ENCODE results near the gene MRPS27. TPM values are rescaled to one million over a fixed set of nuclear protein-coding genes. Genes with fewer than 3 reads are reported as not detected.
A peak's percentile ranks its signal among the peaks of the same experiment; 100 is the strongest.

Gene MRPS27
- total and polyA plus RNA-seq, 2 of the 13 experiments (the other 11 are each of a cell fraction or from before 2014, with no cell fraction given), result 71.8 to 115 TPM

DNA sequence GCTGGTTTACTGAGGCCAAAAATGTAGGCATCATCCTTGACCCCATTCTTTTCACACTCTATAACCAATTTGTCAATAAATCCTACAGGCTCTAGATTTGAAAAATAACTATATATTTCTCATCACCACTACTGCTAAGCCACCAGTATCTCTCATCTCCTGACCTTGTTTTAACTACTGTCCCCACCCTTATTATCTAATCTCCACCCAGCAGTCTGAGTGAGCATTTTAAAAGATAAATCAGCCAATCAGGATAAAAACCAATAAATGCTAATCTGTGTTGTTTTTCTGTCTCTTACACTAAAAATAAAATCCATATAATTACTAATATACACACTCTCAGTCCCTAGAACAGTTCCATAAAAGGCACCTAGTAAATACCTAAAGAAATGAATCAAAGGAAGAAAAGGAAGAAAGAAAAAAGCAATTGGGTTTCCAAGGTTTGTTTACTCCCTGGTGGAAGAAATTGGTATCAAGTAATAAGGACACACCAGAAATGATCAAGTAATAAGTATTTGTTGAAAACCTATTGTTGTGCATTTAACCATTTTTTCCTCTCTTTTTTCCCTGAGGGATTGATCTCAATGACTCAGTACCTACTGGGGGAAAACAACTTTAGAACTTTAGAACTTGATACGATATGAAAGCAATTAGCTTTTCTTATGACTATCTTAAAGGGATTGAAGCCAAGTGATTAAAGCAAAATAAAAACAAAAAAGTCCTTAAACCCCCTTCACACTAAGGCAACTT lies 19.3 kb downstream of the MRPS27 start:
- FAIRE-seq, result no peak
- no peaks in the 10 kb centered on the region for H3K27me3 ChIP-seq (ENCODE audit: control insufficient read depth in 1 of 2, insufficient read depth in 2 of 2, low read length in 2 of 2)
- H4K20me1 ChIP-seq (ENCODE audit: insufficient read depth, low read length), result no peaks in the 10 kb centered on the region
- no peak overlapping the region for H3K27ac ChIP-seq (ENCODE audit: extremely low read length, insufficient read depth, low read length)
- H3K79me2 ChIP-seq (ENCODE audit: insufficient read depth, low read length), result peaks cover 80% of the 10 kb centered on the region
- intact Hi-C loops (cut with micrococcal nuclease; ENCODE audit: unreplicated experiment), result no loop called here
- peaks cover 50% of the 10 kb centered on the region for H3K4me1 ChIP-seq (ENCODE audit: insufficient read depth, low read length)
- no peak overlapping the region for H3K9ac ChIP-seq (ENCODE audit: insufficient read depth, low read depth, low read length)
- BruUV-seq (replicated peaks), result no TSS peak
- WGBS (ENCODE audit: low lambda C conversion rate), result 100% methylated on average over 1 of the region's 1 CpG
- CTCF ChIA-PET (ENCODE audit: low intra/inter-chr PET ratio, low total read pairs), result no interaction called here
- no peak overlapping the region for H3K4me3 ChIP-seq (replicated peaks in 1 of 3; ENCODE audit: insufficient read depth in 1 of 3, low read depth in 2 of 3, low read length in 3 of 3)
- no peaks in the 10 kb centered on the region for H3K9me3 ChIP-seq (ENCODE audit: low read length)
- POLR2A ChIA-PET, result no interaction called here
- peaks cover 0 to 10% of the 10 kb centered on the region in 2 experiments; a peak in 2 of 5 replicates for H3K36me3 ChIP-seq (replicated peaks in 1 of 2; ENCODE audit: control insufficient read depth in 1 of 2, insufficient read depth in 2 of 2, low read length in 2 of 2)
- no peak overlapping the region for H3K4me2 ChIP-seq (ENCODE audit: low read depth, low read length)
- H2AFZ ChIP-seq (ENCODE audit: low read length), result no peak overlapping the region
- no peak for ATAC-seq
- in situ Hi-C loops (cut with HindIII; ENCODE audit: extremely low pct_ligation_motif_present, low pct_unique_long_range_greater_than_20kb), result loop anchor here (25.0 kb wide), 1 partner anchor 513 kb away; no protein-coding TSS in a partner anchor
- no peak for DNase-seq (ENCODE audit: low spot score)
- TF ChIP-seq THAP11 (CRISPR knock-in tag; IDR thresholded peaks at IDR 0.05), result no peak
- no peak for TF ChIP-seq ARNT2 (CRISPR knock-in tag; IDR thresholded peaks at IDR 0.05; ENCODE audit: low read depth)
- TF ChIP-seq ZMYM2 (CRISPR knock-in tag; IDR thresholded peaks at IDR 0.05), result no peak
- TF ChIP-seq GATAD2A (CRISPR knock-in tag; IDR thresholded peaks at IDR 0.05), result no peak
- no peak for TF ChIP-seq RCOR2 (CRISPR knock-in tag; IDR thresholded peaks at IDR 0.05)
- no peak for TF ChIP-seq ARNTL (CRISPR knock-in tag; IDR thresholded peaks at IDR 0.05)
- no peak for TF ChIP-seq SMYD3 (CRISPR knock-in tag; IDR thresholded peaks at IDR 0.05)
- no peak for TF ChIP-seq GLI4 (CRISPR knock-in tag; IDR thresholded peaks at IDR 0.05; ENCODE audit: borderline replicate concordance)

DNA sequence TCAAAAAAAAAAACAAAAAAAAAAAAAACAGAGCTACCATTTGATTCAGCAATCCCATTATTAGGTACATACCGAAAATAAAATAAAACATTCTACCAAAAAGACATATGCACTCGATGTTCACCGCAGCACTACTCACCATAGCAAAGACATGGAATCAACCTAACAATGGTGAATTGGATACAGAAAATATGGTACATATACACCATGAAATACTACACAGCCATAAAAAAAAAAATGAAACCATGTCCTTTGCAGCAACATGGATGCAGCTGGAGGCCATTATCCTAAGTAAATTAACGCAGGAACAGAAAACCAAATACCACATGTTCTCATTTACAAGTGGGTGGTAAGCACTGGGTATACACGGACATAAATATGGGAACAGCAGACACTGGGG lies 21.3 kb downstream of the MRPS27 start:
- FAIRE-seq, result no peak
- H3K36me3 ChIP-seq (replicated peaks in 1 of 2; ENCODE audit: control insufficient read depth in 1 of 2, insufficient read depth in 2 of 2, low read length in 2 of 2), result peaks cover 0 to 10% of the 10 kb centered on the region in 2 experiments; a peak in 3 of 5 replicates
- WGBS (ENCODE audit: low lambda C conversion rate), result 98% methylated on average over 5 of the region's 5 CpGs

More for the DNA sequence above, 21.3 kb downstream of the MRPS27 start:
- in situ Hi-C loops (cut with HindIII; ENCODE audit: extremely low pct_ligation_motif_present, low pct_unique_long_range_greater_than_20kb), result no loop called here
- Histone ChIP-seq H3K4me3 (replicated peaks in 1 of 3; ENCODE audit: insufficient read depth in 1 of 3, low read depth in 2 of 3, low read length in 3 of 3) (no peak overlapping the region), H3K79me2 (ENCODE audit: insufficient read depth, low read length) (peaks cover 68% of the 10 kb centered on the region), H3K9me3 (ENCODE audit: low read length) (no peaks in the 10 kb centered on the region), H2AFZ (ENCODE audit: low read length) (no peak overlapping the region), H4K20me1 (ENCODE audit: insufficient read depth, low read length) (no peaks in the 10 kb centered on the region), H3K27ac (ENCODE audit: extremely low read length, insufficient read depth, low read length) (no peak overlapping the region), H3K27me3 (ENCODE audit: control insufficient read depth in 1 of 2, insufficient read depth in 2 of 2, low read length in 2 of 2) (no peaks in the 10 kb centered on the region), H3K4me1 (ENCODE audit: insufficient read depth, low read length) (peaks cover 53% of the 10 kb centered on the region), H3K4me2 (ENCODE audit: low read depth, low read length) (no peak overlapping the region), H3K9ac (ENCODE audit: insufficient read depth, low read depth, low read length) (no peak overlapping the region)
- ATAC-seq (no peak), DNase-seq (ENCODE audit: low spot score) (no peak)
- TF ChIP-seq, protein P1, sequence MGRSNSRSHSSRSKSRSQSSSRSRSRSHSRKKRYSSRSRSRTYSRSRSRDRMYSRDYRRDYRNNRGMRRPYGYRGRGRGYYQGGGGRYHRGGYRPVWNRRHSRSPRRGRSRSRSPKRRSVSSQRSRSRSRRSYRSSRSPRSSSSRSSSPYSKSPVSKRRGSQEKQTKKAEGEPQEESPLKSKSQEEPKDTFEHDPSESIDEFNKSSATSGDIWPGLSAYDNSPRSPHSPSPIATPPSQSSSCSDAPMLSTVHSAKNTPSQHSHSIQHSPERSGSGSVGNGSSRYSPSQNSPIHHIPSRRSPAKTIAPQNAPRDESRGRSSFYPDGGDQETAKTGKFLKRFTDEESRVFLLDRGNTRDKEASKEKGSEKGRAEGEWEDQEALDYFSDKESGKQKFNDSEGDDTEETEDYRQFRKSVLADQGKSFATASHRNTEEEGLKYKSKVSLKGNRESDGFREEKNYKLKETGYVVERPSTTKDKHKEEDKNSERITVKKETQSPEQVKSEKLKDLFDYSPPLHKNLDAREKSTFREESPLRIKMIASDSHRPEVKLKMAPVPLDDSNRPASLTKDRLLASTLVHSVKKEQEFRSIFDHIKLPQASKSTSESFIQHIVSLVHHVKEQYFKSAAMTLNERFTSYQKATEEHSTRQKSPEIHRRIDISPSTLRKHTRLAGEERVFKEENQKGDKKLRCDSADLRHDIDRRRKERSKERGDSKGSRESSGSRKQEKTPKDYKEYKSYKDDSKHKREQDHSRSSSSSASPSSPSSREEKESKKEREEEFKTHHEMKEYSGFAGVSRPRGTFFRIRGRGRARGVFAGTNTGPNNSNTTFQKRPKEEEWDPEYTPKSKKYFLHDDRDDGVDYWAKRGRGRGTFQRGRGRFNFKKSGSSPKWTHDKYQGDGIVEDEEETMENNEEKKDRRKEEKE (IDR thresholded peaks at IDR 0.05), result no peak
- no peak for TF ChIP-seq ZNF605 (CRISPR knock-in tag; IDR thresholded peaks at IDR 0.05)
- TF ChIP-seq, protein P2, sequence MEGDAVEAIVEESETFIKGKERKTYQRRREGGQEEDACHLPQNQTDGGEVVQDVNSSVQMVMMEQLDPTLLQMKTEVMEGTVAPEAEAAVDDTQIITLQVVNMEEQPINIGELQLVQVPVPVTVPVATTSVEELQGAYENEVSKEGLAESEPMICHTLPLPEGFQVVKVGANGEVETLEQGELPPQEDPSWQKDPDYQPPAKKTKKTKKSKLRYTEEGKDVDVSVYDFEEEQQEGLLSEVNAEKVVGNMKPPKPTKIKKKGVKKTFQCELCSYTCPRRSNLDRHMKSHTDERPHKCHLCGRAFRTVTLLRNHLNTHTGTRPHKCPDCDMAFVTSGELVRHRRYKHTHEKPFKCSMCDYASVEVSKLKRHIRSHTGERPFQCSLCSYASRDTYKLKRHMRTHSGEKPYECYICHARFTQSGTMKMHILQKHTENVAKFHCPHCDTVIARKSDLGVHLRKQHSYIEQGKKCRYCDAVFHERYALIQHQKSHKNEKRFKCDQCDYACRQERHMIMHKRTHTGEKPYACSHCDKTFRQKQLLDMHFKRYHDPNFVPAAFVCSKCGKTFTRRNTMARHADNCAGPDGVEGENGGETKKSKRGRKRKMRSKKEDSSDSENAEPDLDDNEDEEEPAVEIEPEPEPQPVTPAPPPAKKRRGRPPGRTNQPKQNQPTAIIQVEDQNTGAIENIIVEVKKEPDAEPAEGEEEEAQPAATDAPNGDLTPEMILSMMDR (CRISPR knock-in tag; IDR thresholded peaks at IDR 0.05), result 0 out of 2 replicates have a peak, but pooled peaks have one; percentile 6
- ChIA-PET POLR2A (interaction anchor here (1.0 to 1.5 kb wide), 3 partner anchors 10 to 21 kb away, joined by 3 to 5 read pairs (median 4); partner anchors contain the start of genes MRPS27 and PTCD2), CTCF (ENCODE audit: low intra/inter-chr PET ratio, low total read pairs) (no interaction called here)
- intact Hi-C loops (cut with micrococcal nuclease; ENCODE audit: unreplicated experiment), result no loop called here
- no TSS peak for BruUV-seq (replicated peaks)

All from HepG2 (cell line).